Gastrocnemius medialis (tissue), 4 donors: ENCODE results near the gene CCDC51.

Source experiments
- POLR2A ChIP-seq, 2 donors: fragments of 450-650 bp; IDR thresholded peaks; one replicate each; pipeline ENCODE4 v1.6.1; 2017; ENCODE audit warnings: antibody characterized with exemption in 2 of 2, mild to moderate bottlenecking in 2 of 2, moderate library complexity in 2 of 2
- TF ChIP-seq, protein P1 (sequence below), 5 experiments: fragments of 450-650 bp in 3 of 5; fragments of 200-600 bp in 2 of 5; sonication (generic) in 2 of 5; IDR thresholded peaks in 4 of 5; conservative IDR thresholded peaks in 1 of 5; 1 replicate in 4 of 5; 2 replicates in 1 of 5; pipeline ENCODE4 v1.5.1; 2016 to 2019; ENCODE audit warnings: antibody characterized with exemption in 5 of 5, mild to moderate bottlenecking in 3 of 5, moderate library complexity in 3 of 5

DNA sequence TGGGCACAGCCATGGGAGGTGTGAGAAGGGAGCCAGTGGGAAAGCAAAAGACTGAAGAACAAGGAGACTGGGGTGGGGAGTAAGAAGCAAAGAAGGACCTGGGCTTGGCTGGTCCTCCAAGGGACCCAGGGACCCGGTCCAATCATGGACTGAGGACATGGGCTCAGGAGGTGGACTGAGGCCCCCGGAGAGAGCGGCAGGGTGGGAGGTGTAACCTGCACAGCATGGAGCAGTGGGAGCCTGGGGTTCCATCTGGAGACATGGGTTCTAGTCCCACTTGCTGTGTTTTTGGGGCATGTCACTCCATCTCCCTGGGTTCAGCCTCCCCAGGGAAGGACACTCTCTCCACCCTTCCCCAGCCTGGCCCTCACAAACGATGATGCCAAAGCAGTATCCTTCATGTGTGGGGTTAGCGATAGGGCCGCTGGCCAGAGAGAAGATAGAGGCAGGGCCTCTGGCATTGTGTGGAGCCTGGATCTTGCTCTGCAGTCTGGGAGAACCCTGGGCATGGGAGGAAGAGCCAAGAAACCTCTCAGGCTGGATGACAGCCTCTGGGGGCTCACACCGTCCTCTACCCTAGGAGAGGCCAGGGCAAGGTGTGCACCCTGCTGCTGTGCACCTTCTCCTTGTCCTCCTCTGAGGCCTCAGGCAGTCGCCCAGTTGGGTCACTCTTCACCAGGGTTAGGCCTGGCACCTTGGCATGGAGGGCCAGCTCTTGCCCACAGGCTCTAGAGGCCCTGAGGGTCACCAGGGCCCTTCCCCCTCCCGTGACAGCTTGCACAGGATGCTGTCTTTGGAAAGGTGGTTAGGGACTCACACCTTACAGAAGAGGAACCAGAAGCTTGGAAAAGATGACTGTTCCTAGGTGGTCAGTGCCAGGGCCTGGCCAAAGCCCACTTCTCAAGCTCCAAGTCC lies 41.9 kb downstream of the CCDC51 start:
- TF ChIP-seq, protein P1, sequence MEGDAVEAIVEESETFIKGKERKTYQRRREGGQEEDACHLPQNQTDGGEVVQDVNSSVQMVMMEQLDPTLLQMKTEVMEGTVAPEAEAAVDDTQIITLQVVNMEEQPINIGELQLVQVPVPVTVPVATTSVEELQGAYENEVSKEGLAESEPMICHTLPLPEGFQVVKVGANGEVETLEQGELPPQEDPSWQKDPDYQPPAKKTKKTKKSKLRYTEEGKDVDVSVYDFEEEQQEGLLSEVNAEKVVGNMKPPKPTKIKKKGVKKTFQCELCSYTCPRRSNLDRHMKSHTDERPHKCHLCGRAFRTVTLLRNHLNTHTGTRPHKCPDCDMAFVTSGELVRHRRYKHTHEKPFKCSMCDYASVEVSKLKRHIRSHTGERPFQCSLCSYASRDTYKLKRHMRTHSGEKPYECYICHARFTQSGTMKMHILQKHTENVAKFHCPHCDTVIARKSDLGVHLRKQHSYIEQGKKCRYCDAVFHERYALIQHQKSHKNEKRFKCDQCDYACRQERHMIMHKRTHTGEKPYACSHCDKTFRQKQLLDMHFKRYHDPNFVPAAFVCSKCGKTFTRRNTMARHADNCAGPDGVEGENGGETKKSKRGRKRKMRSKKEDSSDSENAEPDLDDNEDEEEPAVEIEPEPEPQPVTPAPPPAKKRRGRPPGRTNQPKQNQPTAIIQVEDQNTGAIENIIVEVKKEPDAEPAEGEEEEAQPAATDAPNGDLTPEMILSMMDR (IDR thresholded peaks at IDR 0.05 in 4 of 5, conservative IDR thresholded peaks at IDR 0.05 in 1 of 5), result no peak
- TF ChIP-seq POLR2A (IDR thresholded peaks at IDR 0.05), result no peak
